ENCODE data around the gene PLA2G2E. TPM values are rescaled to one million over a fixed set of nuclear protein-coding genes. Genes with fewer than 3 reads are reported as not detected.

The PLA2G2E gene
- polyA plus RNA-seq, 1 of the 3 experiments (the other 2 are of a cell fraction) = not detected

DNA sequence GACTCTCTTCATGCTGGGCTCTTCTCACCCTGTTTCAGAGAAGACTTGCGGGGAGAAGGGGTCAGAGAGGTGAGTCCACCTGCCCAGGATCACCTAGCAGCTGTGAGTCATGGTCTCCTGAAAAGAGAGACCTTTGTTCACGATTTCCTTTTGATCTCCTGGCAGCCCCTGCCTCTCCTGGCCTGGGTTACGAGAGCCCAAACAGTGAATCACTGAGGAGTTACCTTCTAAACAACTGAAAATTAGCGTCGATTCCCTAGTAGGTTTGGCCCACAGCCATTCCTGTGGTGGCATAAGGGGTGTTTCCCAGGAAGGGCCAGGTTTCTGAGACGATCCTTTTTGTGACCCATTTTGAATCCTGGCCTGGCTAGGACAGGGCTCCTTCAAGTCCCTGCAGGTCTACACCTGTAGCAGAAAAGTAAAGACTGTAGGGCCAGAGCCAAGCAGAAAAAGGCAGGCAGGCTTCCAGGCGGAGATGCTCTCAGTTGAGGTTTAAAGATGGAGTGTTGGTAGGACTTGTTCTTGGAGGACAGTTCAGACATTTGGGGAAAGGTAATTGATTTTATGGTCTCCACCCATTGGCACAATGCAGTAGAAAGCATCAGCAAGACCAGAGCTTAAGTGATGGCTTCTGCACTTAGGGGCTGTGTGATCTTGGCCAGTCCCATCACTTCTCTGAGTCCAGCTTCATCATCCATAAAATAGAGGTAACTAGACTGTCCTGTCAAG is 2.1 kb upstream of the PLA2G2E start:
- H3K9me3 ChIP-seq = no peaks in the 10 kb centered on the region
- no peaks in the 10 kb centered on the region for H3K27me3 ChIP-seq (ENCODE audit: insufficient read depth)
- H2AFZ ChIP-seq (ENCODE audit: low read depth) = no peak overlapping the region
- H3K4me3 ChIP-seq (ENCODE audit: low read depth in 2 of 2, low read length in 1 of 2) = no peak overlapping the region
- H3K4me2 ChIP-seq = no peak overlapping the region
- ChIA-PET CTCF (interaction anchor here (1.2 to 1.8 kb wide), 2 partner anchors 8 to 226 kb away, joined by 4 to 5 read pairs; no protein-coding TSS in a partner anchor), POLR2A (no interaction called here)
- no peaks in the 10 kb centered on the region for H3K4me1 ChIP-seq (ENCODE audit: control insufficient read depth in 1 of 2, insufficient read depth in 2 of 2, low read depth in 1 of 2, low read length in 1 of 2)
- no peak overlapping the region for H3K9ac ChIP-seq
- no peak for DNase-seq
- H3K27ac ChIP-seq (ENCODE audit: low read depth in 2 of 2, low read length in 1 of 2) = no peak overlapping the region
- H3K9me2 ChIP-seq = no peaks in the 10 kb centered on the region
- no peaks in the 10 kb centered on the region for H3F3A ChIP-seq (replicated peaks; ENCODE audit: insufficient read depth)
- H4K20me1 ChIP-seq (ENCODE audit: insufficient read depth) = no peaks in the 10 kb centered on the region
- TF ChIP-seq GABPA (IDR thresholded peaks at IDR 0.05; ENCODE audit: low read depth) = no peak
- no peak for TF ChIP-seq PBX3 (IDR thresholded peaks at IDR 0.05)
- no peak for TF ChIP-seq RFX5 (IDR thresholded peaks at IDR 0.05; ENCODE audit: low read length)
- TF ChIP-seq EZH2phosphoT487 (IDR thresholded peaks at IDR 0.05; ENCODE audit: borderline replicate concordance, low read depth) = no peak
- TF ChIP-seq TAF1 (IDR thresholded peaks at IDR 0.05; ENCODE audit: borderline replicate concordance, low read depth, low read length) = no peak
- TF ChIP-seq MEF2A (IDR thresholded peaks at IDR 0.05; ENCODE audit: borderline replicate concordance, low read depth) = no peak
- no peak for TF ChIP-seq EP300 (IDR thresholded peaks at IDR 0.05; ENCODE audit: borderline replicate concordance in 1 of 2, low read depth in 1 of 2, low read length in 1 of 2)
- TF ChIP-seq, protein P1, sequence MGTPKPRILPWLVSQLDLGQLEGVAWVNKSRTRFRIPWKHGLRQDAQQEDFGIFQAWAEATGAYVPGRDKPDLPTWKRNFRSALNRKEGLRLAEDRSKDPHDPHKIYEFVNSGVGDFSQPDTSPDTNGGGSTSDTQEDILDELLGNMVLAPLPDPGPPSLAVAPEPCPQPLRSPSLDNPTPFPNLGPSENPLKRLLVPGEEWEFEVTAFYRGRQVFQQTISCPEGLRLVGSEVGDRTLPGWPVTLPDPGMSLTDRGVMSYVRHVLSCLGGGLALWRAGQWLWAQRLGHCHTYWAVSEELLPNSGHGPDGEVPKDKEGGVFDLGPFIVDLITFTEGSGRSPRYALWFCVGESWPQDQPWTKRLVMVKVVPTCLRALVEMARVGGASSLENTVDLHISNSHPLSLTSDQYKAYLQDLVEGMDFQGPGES (IDR thresholded peaks at IDR 0.05; ENCODE audit: low read depth, low read length) = no peak
- TF ChIP-seq CHD2 (IDR thresholded peaks at IDR 0.05; ENCODE audit: low read length, partially characterized antibody) = no peak
- no peak for TF ChIP-seq ELF1 (IDR thresholded peaks at IDR 0.05)
- no peak for TF ChIP-seq POLR2AphosphoS5 (IDR thresholded peaks at IDR 0.05; ENCODE audit: low read depth, low read length)
- TF ChIP-seq, protein P2, sequence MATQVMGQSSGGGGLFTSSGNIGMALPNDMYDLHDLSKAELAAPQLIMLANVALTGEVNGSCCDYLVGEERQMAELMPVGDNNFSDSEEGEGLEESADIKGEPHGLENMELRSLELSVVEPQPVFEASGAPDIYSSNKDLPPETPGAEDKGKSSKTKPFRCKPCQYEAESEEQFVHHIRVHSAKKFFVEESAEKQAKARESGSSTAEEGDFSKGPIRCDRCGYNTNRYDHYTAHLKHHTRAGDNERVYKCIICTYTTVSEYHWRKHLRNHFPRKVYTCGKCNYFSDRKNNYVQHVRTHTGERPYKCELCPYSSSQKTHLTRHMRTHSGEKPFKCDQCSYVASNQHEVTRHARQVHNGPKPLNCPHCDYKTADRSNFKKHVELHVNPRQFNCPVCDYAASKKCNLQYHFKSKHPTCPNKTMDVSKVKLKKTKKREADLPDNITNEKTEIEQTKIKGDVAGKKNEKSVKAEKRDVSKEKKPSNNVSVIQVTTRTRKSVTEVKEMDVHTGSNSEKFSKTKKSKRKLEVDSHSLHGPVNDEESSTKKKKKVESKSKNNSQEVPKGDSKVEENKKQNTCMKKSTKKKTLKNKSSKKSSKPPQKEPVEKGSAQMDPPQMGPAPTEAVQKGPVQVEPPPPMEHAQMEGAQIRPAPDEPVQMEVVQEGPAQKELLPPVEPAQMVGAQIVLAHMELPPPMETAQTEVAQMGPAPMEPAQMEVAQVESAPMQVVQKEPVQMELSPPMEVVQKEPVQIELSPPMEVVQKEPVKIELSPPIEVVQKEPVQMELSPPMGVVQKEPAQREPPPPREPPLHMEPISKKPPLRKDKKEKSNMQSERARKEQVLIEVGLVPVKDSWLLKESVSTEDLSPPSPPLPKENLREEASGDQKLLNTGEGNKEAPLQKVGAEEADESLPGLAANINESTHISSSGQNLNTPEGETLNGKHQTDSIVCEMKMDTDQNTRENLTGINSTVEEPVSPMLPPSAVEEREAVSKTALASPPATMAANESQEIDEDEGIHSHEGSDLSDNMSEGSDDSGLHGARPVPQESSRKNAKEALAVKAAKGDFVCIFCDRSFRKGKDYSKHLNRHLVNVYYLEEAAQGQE (IDR thresholded peaks at IDR 0.05; ENCODE audit: low read depth, low read length) = no peak
- no peak for TF ChIP-seq FOSL2 (IDR thresholded peaks at IDR 0.05; ENCODE audit: borderline replicate concordance, low read depth)
- TF ChIP-seq GATA2 (CRISPR knock-in tag; IDR thresholded peaks at IDR 0.05) = no peak
- no peak for TF ChIP-seq CTCF (IDR thresholded peaks at IDR 0.05)
- no peak for TF ChIP-seq YY1 (IDR thresholded peaks at IDR 0.05; ENCODE audit: low read depth)
- TF ChIP-seq, protein P3, sequence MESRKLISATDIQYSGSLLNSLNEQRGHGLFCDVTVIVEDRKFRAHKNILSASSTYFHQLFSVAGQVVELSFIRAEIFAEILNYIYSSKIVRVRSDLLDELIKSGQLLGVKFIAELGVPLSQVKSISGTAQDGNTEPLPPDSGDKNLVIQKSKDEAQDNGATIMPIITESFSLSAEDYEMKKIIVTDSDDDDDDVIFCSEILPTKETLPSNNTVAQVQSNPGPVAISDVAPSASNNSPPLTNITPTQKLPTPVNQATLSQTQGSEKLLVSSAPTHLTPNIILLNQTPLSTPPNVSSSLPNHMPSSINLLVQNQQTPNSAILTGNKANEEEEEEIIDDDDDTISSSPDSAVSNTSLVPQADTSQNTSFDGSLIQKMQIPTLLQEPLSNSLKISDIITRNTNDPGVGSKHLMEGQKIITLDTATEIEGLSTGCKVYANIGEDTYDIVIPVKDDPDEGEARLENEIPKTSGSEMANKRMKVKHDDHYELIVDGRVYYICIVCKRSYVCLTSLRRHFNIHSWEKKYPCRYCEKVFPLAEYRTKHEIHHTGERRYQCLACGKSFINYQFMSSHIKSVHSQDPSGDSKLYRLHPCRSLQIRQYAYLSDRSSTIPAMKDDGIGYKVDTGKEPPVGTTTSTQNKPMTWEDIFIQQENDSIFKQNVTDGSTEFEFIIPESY (IDR thresholded peaks at IDR 0.05; ENCODE audit: borderline replicate concordance, low read depth) = no peak
- TF ChIP-seq NFIC (IDR thresholded peaks at IDR 0.05; ENCODE audit: borderline replicate concordance) = no peak
- no peak for TF ChIP-seq TCF12 (IDR thresholded peaks at IDR 0.05)
- H3K36me3 ChIP-seq (replicated peaks in 1 of 2; ENCODE audit: control insufficient read depth in 1 of 2, insufficient read depth in 2 of 2, low read length in 1 of 2) = no peaks in the 10 kb centered on the region
- WGBS (ENCODE audit: low lambda C conversion rate) = 34% methylated on average over 5 of the region's 7 CpGs
- no peaks in the 10 kb centered on the region for H3K79me2 ChIP-seq (ENCODE audit: insufficient read depth)

All from SK-N-SH (cell line).